ENCODE results near the gene RASGRF2.

GRCh38 chr5:81222285-81222684, 262.1 kb downstream of the RASGRF2 start:
- TF ChIP-seq SIRT6 (IDR thresholded peaks at IDR 0.05; ENCODE audit: low read depth, low read length): no peak
- TF ChIP-seq CBFB (CRISPR knock-in tag; IDR thresholded peaks at IDR 0.05): no peak
- TF ChIP-seq SMAD3 (CRISPR knock-in tag; conservative IDR thresholded peaks at IDR 0.05): no peak
- TF ChIP-seq, protein P1, sequence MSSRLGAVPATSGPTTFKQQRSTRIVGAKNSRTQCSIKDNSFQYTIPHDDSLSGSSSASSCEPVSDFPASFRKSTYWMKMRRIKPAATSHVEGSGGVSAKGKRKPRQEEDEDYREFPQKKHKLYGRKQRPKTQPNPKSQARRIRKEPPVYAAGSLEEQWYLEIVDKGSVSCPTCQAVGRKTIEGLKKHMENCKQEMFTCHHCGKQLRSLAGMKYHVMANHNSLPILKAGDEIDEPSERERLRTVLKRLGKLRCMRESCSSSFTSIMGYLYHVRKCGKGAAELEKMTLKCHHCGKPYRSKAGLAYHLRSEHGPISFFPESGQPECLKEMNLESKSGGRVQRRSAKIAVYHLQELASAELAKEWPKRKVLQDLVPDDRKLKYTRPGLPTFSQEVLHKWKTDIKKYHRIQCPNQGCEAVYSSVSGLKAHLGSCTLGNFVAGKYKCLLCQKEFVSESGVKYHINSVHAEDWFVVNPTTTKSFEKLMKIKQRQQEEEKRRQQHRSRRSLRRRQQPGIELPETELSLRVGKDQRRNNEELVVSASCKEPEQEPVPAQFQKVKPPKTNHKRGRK (tag; IDR thresholded peaks at IDR 0.05): no peak
- TF ChIP-seq CTCF (IDR thresholded peaks at IDR 0.05 in 2 of 3, conservative IDR thresholded peaks at IDR 0.05 in 1 of 3; ENCODE audit: insufficient read depth in 2 of 3, low read depth in 1 of 3, low read length in 3 of 3): no peak

Data from K562 (cell line).